ENCODE measurements around the gene C1orf159. TPM values are rescaled to one million over a fixed set of nuclear protein-coding genes. Genes with fewer than 3 reads are reported as not detected.
A peak's percentile ranks its signal among the peaks of the same experiment; 100 is the strongest.

The C1orf159 gene
- total and polyA plus RNA-seq, 4 donors, result 9.5 to 19.2 (median 13.3) TPM

DNA sequence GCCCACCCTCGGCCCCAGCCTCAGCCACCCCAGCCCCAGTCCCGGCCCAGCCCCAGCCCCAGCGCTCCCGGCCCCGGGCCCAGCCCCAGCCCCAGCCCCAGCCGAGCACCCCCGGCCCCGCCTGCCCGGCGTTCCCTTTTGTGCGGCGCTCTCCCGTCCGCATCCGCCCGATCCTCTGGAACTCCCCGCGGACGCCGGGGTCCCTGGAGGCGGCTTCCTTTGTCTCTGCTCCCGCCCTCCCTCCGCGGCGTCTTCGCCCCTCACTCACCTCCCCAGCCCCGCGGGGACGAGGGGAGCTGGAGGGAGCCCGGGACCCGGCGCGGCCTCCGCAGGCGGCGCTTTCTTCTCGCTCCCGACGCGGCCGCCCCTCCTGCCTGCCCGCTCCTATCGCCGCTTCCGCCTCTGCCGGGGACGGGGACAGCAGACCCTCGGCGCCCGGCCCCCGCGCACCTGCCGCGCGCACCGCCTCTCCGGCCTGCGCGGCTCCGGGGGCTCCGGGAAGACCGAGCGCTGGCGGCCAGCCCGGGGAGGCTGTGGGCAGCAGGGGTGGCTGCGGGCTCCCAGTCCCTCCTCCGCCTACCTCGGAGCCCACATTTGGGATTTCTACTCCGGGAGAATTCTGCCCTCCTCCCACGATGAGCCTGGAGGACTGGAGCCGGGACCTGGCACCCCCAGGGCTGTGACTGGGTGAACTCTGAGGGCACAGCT lies 82.0 kb downstream of the C1orf159 start:
- H3K4me1 ChIP-seq (ENCODE audit: control insufficient read depth in 5 of 5, insufficient read depth in 5 of 5, low read length in 5 of 5), result peaks cover 0 to 25% (median 5%) of the 10 kb centered on the region in 5 donors
- 8 to 29% methylated on average over 46 to 71 of the region's 71 CpGs for WGBS, 2 donors
- DNase-seq, result peak in 1 of 3 donors; percentile 13
- no peak overlapping the region for H3K27ac ChIP-seq (ENCODE audit: low read depth in 1 of 2, low read length in 1 of 2)
- no peak for TF ChIP-seq CTCF (IDR thresholded peaks at IDR 0.05; ENCODE audit: control extremely low read depth, extremely low read depth)
- no peak for ATAC-seq (ENCODE audit: insufficient read depth, low FRiP score)
- H3K4me3 ChIP-seq, result no peak overlapping the region
- H3K9ac ChIP-seq (ENCODE audit: insufficient read depth in 1 of 2, low read length in 2 of 2), result no peak overlapping the region
- H3K36me3 ChIP-seq (ENCODE audit: control insufficient read depth in 4 of 4, insufficient read depth in 4 of 4, low read length in 4 of 4), result peaks cover 0 to 4% (median 0%) of the 10 kb centered on the region in 4 donors
- peaks cover 0 to 2% (median 0%) of the 10 kb centered on the region in 4 donors for H3K9me3 ChIP-seq (ENCODE audit: control insufficient read depth in 4 of 4, insufficient read depth in 3 of 4, low read length in 3 of 4)
- peaks cover 0 to 3% (median 3%) of the 10 kb centered on the region in 3 donors for H3K27me3 ChIP-seq (ENCODE audit: control insufficient read depth in 3 of 3, insufficient read depth in 3 of 3, low read length in 2 of 3)

DNA sequence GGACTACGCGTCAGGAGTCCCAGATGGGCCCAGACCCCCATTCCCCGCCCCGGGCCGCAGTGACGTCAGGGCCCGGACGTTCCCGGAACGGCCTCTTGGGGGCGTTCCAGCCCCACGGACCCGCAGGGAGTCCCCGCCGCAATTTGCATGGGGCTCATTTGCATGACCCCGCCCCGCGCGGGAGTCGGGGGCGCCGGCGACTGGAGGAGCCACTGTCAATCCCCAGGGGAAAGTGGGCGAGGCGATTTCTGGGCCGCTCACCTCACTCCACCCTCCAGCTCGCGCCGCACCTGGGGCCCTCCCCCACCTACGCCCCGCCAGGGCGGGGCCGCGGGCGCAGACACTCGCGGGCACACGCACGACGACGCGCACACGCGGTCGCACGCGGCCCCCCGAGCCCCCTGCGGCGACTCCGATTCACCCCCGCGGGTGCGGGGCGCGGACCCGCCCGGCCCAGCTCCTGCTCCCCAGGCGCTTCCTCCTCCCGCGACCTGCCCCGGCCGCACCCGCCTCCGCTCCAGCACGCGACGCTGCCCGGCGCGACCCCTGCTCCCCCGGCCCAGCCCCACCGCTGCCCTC lies 82.8 kb downstream of the C1orf159 start:
- peaks cover 0 to 3% (median 0%) of the 10 kb centered on the region in 3 donors for H3K27me3 ChIP-seq (ENCODE audit: control insufficient read depth in 3 of 3, insufficient read depth in 3 of 3, low read length in 2 of 3)
- DNase-seq (peak; percentile 84 to 92 (median 90)), ATAC-seq (ENCODE audit: insufficient read depth, low FRiP score) (peak; percentile 93)
- no peak overlapping the region for H3K27ac ChIP-seq (ENCODE audit: low read depth in 1 of 2, low read length in 1 of 2)
- peak overlapping the region; percentile 17 for H3K4me3 ChIP-seq
- peaks cover 0 to 4% (median 0%) of the 10 kb centered on the region in 4 donors for H3K36me3 ChIP-seq (ENCODE audit: control insufficient read depth in 4 of 4, insufficient read depth in 4 of 4, low read length in 4 of 4)
- H3K9ac ChIP-seq (ENCODE audit: insufficient read depth in 1 of 2, low read length in 2 of 2), result no peak overlapping the region
- 0 to 2% methylated on average over 29 to 73 of the region's 73 CpGs for WGBS, 2 donors
- peaks cover 0 to 2% (median 0%) of the 10 kb centered on the region in 4 donors for H3K9me3 ChIP-seq (ENCODE audit: control insufficient read depth in 4 of 4, insufficient read depth in 3 of 4, low read length in 3 of 4)
- TF ChIP-seq CTCF (IDR thresholded peaks at IDR 0.05; ENCODE audit: control extremely low read depth, extremely low read depth), result peak; percentile 54
- peaks cover 0 to 25% (median 5%) of the 10 kb centered on the region in 5 donors for H3K4me1 ChIP-seq (ENCODE audit: control insufficient read depth in 5 of 5, insufficient read depth in 5 of 5, low read length in 5 of 5)

GRCh38 chr1:1032424-1032823 lies 83.5 kb downstream of the C1orf159 start:
- Histone ChIP-seq H3K4me3 (no peak overlapping the region), H3K9me3 (ENCODE audit: control insufficient read depth in 4 of 4, insufficient read depth in 3 of 4, low read length in 3 of 4) (peaks cover 0 to 2% (median 0%) of the 10 kb centered on the region in 4 donors), H3K4me1 (ENCODE audit: control insufficient read depth in 5 of 5, insufficient read depth in 5 of 5, low read length in 5 of 5) (peaks cover 0 to 25% (median 5%) of the 10 kb centered on the region in 5 donors), H3K27ac (ENCODE audit: low read depth in 1 of 2, low read length in 1 of 2) (no peak overlapping the region), H3K9ac (ENCODE audit: insufficient read depth in 1 of 2, low read length in 2 of 2) (no peak overlapping the region), H3K27me3 (ENCODE audit: control insufficient read depth in 3 of 3, insufficient read depth in 3 of 3, low read length in 2 of 3) (no peaks in the 10 kb centered on the region), H3K36me3 (ENCODE audit: control insufficient read depth in 4 of 4, insufficient read depth in 4 of 4, low read length in 4 of 4) (peaks cover 0 to 4% (median 0%) of the 10 kb centered on the region in 4 donors)
- 29 to 35% methylated on average over 15 to 16 of the region's 16 CpGs for WGBS, 2 donors
- TF ChIP-seq CTCF (IDR thresholded peaks at IDR 0.05; ENCODE audit: control extremely low read depth, extremely low read depth), result no peak
- DNase-seq (peak; percentile 12 to 50 (median 28)), ATAC-seq (ENCODE audit: insufficient read depth, low FRiP score) (no peak)

Other genes starting within 250 kb of the C1orf159 start
- gene SAMD11, start 192.2 kb downstream of the C1orf159 start, total RNA-seq, result 10 to 100 TPM in 1 of 2 donors, 1 to 10 TPM in 1; 7.8 to 26.3 TPM
- gene SAMD11, start 192.2 kb downstream of the C1orf159 start, polyA plus RNA-seq, result 1 to 10 TPM; 3.7 to 3.8 TPM
- gene NOC2L, start 156.8 kb downstream of the C1orf159 start, total RNA-seq, result 10 to 100 TPM; 39.0 to 74.2 TPM
- 10 to 100 TPM; 61.2 to 86.6 TPM for gene NOC2L, start 156.8 kb downstream of the C1orf159 start, polyA plus RNA-seq
- gene KLHL17, start 155.5 kb downstream of the C1orf159 start, total RNA-seq, result 10 to 100 TPM in 1 of 2 donors, 1 to 10 TPM in 1; 10.0 to 15.1 TPM
- 10 to 100 TPM; 10.9 to 15.2 TPM for gene KLHL17, start 155.5 kb downstream of the C1orf159 start, polyA plus RNA-seq
- 1 to 10 TPM; 2.0 to 5.1 TPM for gene PLEKHN1, start 149.6 kb downstream of the C1orf159 start, total RNA-seq
- 1 to 10 TPM; 2.0 to 2.8 TPM for gene PLEKHN1, start 149.6 kb downstream of the C1orf159 start, polyA plus RNA-seq
- gene PERM1, start 134.0 kb downstream of the C1orf159 start, total RNA-seq, result under 1 TPM in 1 of 2 donors, not detected in 1; 0.15 TPM
- gene PERM1, start 134.0 kb downstream of the C1orf159 start, polyA plus RNA-seq, result under 1 TPM; 0.06 to 0.45 TPM
- 10 to 100 TPM; 13.5 to 47.9 TPM for gene HES4, start 116.0 kb downstream of the C1orf159 start, total RNA-seq
- 10 to 100 TPM; 16.6 to 37.7 TPM for gene HES4, start 116.0 kb downstream of the C1orf159 start, polyA plus RNA-seq
- gene ISG15, start 102.6 kb downstream of the C1orf159 start, total RNA-seq, result 10 to 100 TPM; 12.7 to 53.6 TPM
- gene ISG15, start 102.6 kb downstream of the C1orf159 start, polyA plus RNA-seq, result 100 to 1,000 TPM; 208 to 234 TPM
- gene AGRN, start 96.0 kb downstream of the C1orf159 start, total RNA-seq, result 100 to 1,000 TPM; 103 to 124 TPM
- gene AGRN, start 96.0 kb downstream of the C1orf159 start, polyA plus RNA-seq, result 10 to 100 TPM; 30.7 to 67.4 TPM
- 1 to 10 TPM in 1 of 2 donors, under 1 TPM in 1; 0.54 to 2.4 TPM for gene RNF223, start 41.8 kb downstream of the C1orf159 start, total RNA-seq
- gene RNF223, start 41.8 kb downstream of the C1orf159 start, polyA plus RNA-seq, result 1 to 10 TPM in 1 of 2 donors, under 1 TPM in 1; 0.57 to 2.3 TPM
- 10 to 100 TPM in 1 of 2 donors, 1 to 10 TPM in 1; 4.8 to 19.7 TPM for gene TTLL10, start 57.8 kb upstream of the C1orf159 start, total RNA-seq
- 1 to 10 TPM; 3.7 to 4.3 TPM for gene TTLL10, start 57.8 kb upstream of the C1orf159 start, polyA plus RNA-seq
- gene TNFRSF18, start 90.5 kb upstream of the C1orf159 start, total RNA-seq, result 1 to 10 TPM; 2.7 to 4.0 TPM
- 1 to 10 TPM; 1.8 to 2.1 TPM for gene TNFRSF18, start 90.5 kb upstream of the C1orf159 start, polyA plus RNA-seq
- 1 to 10 TPM; 3.6 to 5.3 TPM for gene TNFRSF4, start 98.1 kb upstream of the C1orf159 start, total RNA-seq
- gene TNFRSF4, start 98.1 kb upstream of the C1orf159 start, polyA plus RNA-seq, result 10 to 100 TPM in 1 of 2 donors, 1 to 10 TPM in 1; 8.5 to 11.3 TPM
- gene SDF4, start 115.9 kb upstream of the C1orf159 start, total RNA-seq, result 100 to 1,000 TPM in 1 of 2 donors, 10 to 100 TPM in 1; 65.7 to 189 TPM
- gene SDF4, start 115.9 kb upstream of the C1orf159 start, polyA plus RNA-seq, result 100 to 1,000 TPM; 108 to 178 TPM
- gene B3GALT6, start 116.1 kb upstream of the C1orf159 start, total RNA-seq, result 10 to 100 TPM in 1 of 2 donors, 1 to 10 TPM in 1; 7.0 to 28.3 TPM
- 10 to 100 TPM; 12.7 to 18.9 TPM for gene B3GALT6, start 116.1 kb upstream of the C1orf159 start, polyA plus RNA-seq
- 1 to 10 TPM; 1.5 to 2.5 TPM for gene C1QTNF12, start 130.6 kb upstream of the C1orf159 start, total RNA-seq
- 1 to 10 TPM; 1.2 to 3.0 TPM for gene C1QTNF12, start 130.6 kb upstream of the C1orf159 start, polyA plus RNA-seq
- 10 to 100 TPM; 36.0 to 57.4 TPM for gene UBE2J2, start 157.8 kb upstream of the C1orf159 start, total RNA-seq
- gene UBE2J2, start 157.8 kb upstream of the C1orf159 start, polyA plus RNA-seq, result 10 to 100 TPM; 45.9 to 48.2 TPM
- 1 to 10 TPM; 2.3 to 2.4 TPM for gene SCNN1D, start 164.3 kb upstream of the C1orf159 start, total RNA-seq
- gene SCNN1D, start 164.3 kb upstream of the C1orf159 start, polyA plus RNA-seq, result 1 to 10 TPM in 1 of 2 donors, under 1 TPM in 1; 0.94 to 3.5 TPM
- 10 to 100 TPM; 33.6 to 62.8 TPM for gene ACAP3, start 191.8 kb upstream of the C1orf159 start, total RNA-seq
- gene ACAP3, start 191.8 kb upstream of the C1orf159 start, polyA plus RNA-seq, result 10 to 100 TPM; 18.7 to 42.0 TPM
- 10 to 100 TPM; 11.3 to 21.1 TPM for gene PUSL1, start 192.5 kb upstream of the C1orf159 start, total RNA-seq
- gene PUSL1, start 192.5 kb upstream of the C1orf159 start, polyA plus RNA-seq, result 10 to 100 TPM; 16.1 to 23.7 TPM
- gene INTS11, start 208.6 kb upstream of the C1orf159 start, total RNA-seq, result 100 to 1,000 TPM in 1 of 2 donors, 10 to 100 TPM in 1; 89.8 to 102 TPM
- 100 to 1,000 TPM in 1 of 2 donors, 10 to 100 TPM in 1; 91.2 to 130 TPM for gene INTS11, start 208.6 kb upstream of the C1orf159 start, polyA plus RNA-seq
- gene CPTP, start 208.7 kb upstream of the C1orf159 start, total RNA-seq, result 10 to 100 TPM; 14.2 to 24.2 TPM
- gene CPTP, start 208.7 kb upstream of the C1orf159 start, polyA plus RNA-seq, result 10 to 100 TPM; 10.9 to 32.0 TPM
- 1 to 10 TPM in 1 of 2 donors, under 1 TPM in 1; 0.67 to 1.3 TPM for gene TAS1R3, start 215.2 kb upstream of the C1orf159 start, total RNA-seq
- under 1 TPM; 0.13 to 0.43 TPM for gene TAS1R3, start 215.2 kb upstream of the C1orf159 start, polyA plus RNA-seq
- 10 to 100 TPM; 39.2 to 79.1 TPM for gene DVL1, start 233.3 kb upstream of the C1orf159 start, total RNA-seq
- 10 to 100 TPM; 48.8 to 76.9 TPM for gene DVL1, start 233.3 kb upstream of the C1orf159 start, polyA plus RNA-seq
- gene MXRA8, start 242.5 kb upstream of the C1orf159 start, total RNA-seq, result 100 to 1,000 TPM in 1 of 2 donors, 10 to 100 TPM in 1; 68.9 to 213 TPM
- 10 to 100 TPM; 38.5 to 65.0 TPM for gene MXRA8, start 242.5 kb upstream of the C1orf159 start, polyA plus RNA-seq